ENCODE measurements around the gene DHRSX.
"Not testable (repeated sequence)": the region's sequence is repeated elsewhere in the genome, so short reads cannot be mapped to it uniquely, and the experiment has no call there.

DNA sequence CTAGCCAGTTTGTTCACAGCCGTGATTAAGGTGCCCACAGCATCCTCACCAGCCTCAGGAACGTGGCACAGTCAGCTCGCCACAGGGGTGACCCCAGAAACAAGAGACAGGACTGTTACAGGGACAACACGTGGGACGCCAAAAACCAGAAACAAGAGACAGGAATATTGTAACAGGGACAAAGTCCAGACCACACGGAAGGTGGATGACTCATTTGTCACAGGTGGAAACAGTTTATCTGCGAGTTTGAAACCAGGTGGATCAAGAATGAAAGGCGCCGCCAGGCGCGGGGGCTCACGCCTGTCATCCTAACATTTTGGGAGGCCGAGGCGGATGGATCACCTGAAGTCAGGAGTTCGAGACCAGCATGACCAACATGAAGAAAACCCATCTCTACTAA, 27.7 kb downstream of the DHRSX start:
- TF ChIP-seq, protein P1, sequence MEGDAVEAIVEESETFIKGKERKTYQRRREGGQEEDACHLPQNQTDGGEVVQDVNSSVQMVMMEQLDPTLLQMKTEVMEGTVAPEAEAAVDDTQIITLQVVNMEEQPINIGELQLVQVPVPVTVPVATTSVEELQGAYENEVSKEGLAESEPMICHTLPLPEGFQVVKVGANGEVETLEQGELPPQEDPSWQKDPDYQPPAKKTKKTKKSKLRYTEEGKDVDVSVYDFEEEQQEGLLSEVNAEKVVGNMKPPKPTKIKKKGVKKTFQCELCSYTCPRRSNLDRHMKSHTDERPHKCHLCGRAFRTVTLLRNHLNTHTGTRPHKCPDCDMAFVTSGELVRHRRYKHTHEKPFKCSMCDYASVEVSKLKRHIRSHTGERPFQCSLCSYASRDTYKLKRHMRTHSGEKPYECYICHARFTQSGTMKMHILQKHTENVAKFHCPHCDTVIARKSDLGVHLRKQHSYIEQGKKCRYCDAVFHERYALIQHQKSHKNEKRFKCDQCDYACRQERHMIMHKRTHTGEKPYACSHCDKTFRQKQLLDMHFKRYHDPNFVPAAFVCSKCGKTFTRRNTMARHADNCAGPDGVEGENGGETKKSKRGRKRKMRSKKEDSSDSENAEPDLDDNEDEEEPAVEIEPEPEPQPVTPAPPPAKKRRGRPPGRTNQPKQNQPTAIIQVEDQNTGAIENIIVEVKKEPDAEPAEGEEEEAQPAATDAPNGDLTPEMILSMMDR (IDR thresholded peaks at IDR 0.05; ENCODE audit: insufficient read depth, low read length, poor library complexity, severe bottlenecking) = not testable (repeated sequence)
- TF ChIP-seq EZH2phosphoT487 (conservative IDR thresholded peaks at IDR 0.05; ENCODE audit: low read length) = not testable (repeated sequence)

All from SU-DHL-6 (cell line).